ENCODE results near the gene CNTNAP3B. TPM values are rescaled to one million over a fixed set of nuclear protein-coding genes. Genes with fewer than 3 reads are reported as not detected.
"Not testable (repeated sequence)": the region's sequence is repeated elsewhere in the genome, so short reads cannot be mapped to it uniquely, and the experiment has no call there.

CNTNAP3B gene
- 24.1 TPM for total RNA-seq

DNA sequence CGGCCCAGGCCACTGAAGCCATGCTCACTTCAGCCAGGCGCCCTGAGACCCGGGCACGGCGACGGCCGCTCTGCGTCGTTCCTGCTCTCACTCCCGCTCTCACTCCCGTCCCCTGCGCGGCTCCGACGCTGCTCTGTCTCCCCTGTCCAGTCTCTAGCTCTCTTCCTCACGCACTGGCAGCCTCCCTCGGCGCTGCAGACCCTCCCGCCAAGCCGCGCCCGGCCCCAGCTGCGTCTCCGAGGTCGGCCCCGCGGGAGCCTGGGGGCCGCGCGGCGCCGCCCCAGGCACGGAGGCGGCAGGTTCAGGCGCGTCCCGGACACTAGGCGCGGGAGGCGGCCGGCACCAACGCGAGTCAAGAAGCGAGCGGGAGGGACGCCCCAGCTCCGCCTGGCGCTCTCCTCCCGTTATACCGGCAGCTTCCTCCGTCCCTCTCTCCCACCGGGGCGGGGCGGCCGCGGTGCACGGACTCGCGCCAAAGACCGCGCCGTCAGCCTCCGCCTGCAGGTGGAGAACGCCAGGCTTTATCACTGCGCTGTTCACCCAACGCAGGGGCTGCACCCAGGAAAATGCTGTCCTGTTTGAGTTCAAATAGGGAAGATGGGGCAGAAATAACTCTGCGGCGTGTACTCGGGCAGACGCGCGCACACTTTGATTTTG, at the start of gene CNTNAP3B:
TSS of gene CNTNAP3B (minus strand) at position 354 of the 657 bp plus-strand sequence. CDS start at position 22, 332 bp downstream.
- DNase-seq (ENCODE audit: low spot score) = not testable (repeated sequence)

DNA sequence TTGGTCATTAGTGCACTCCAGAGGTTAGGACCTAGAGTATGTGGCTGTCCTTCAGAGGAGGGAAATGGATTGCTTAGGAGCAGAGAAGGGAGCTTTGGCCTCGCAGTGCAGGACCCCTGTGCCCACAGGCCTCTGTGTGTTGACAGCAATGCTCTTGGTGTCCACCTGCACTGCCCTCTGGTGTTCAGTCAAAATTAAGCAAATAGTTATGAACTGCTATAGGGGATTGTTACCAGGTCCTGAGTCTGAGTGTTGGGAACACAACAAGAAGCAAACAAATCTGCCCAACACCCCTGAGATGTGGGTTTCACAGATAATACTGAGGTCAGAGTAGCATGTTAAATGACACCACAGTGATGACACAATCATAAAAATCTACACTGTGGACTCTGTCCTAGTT, 31.1 kb upstream of the CNTNAP3B start:
- DNase-seq (ENCODE audit: low spot score) = not testable (repeated sequence)

DNA sequence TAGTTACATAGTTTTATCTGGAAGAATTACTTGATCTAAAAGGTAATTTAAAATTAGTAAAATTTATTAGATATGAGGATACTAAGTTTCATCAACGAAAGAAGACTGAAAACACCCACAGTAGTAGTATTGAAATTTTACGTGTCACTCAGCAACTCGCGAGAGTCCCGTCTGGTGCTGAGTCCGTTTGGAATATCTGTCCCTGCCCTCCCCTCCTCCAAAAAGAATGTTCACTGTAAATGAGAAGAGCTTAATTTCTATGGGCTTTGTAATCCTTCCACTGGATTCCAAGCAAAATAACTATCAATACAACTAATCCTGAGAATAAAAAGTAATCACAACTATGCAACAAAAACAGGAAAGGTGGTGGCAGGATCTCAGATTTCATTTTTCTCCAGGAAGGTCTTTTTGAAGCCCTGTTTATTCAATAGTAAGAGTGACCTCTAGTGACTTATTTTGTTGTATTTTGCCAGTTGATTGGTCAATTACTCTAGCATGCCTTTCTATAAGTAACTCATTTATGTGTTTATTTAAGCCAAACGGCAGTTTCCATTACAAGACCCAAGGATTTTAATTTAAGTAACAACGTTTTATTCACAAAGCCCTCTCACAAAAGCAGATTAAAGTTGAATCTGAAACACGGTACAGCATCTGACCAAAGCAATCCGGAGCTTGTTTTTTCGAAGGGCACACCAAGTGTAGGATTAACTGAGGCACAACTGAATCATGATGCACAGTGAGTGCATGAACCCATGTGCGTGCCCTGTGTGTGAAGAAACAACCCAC, 2.0 kb downstream of the CNTNAP3B start:
- not testable (repeated sequence) for DNase-seq (ENCODE audit: low spot score)

DNA sequence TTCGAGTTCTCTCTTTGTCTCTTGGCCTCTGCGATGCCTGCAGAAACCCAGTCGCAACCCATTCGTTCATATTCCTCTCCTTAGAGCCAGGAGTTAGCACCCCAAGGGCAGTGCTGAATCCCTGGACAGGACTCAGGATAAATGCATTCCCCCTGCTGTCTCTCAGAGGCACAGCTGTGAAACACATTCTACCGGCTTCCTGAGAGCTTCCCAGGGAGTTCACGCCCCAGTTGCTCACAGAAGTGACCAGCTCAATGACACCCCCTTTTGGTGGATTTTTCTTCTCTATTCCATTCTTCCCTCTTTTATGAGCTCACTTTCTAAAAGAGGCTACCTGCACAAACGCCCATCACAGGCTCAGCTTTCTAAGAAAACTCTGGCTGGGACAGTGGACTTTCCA, 8.2 kb downstream of the CNTNAP3B start:
- not testable (repeated sequence) for DNase-seq (ENCODE audit: low spot score)

DNA sequence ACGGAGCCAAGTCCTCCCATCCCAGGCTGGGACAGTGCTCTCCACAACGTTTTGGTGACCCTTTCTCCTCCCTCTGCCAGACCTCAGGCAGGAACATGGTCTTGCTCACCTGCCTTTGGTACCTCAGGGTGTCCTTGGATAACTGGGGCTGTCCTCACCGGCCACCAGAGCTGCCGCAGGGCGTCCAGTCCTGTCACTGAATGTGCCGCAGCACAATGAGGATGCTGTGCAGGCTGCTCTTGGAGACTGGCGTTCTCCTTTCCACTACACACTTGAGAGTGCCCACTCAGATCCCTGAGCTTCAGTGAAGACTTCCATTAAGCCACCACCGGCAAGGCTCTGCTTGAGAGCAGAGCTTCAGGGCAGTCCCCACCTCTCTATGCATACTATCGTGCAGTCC, 33.3 kb downstream of the CNTNAP3B start:
- DNase-seq (ENCODE audit: low spot score) = not testable (repeated sequence)

DNA sequence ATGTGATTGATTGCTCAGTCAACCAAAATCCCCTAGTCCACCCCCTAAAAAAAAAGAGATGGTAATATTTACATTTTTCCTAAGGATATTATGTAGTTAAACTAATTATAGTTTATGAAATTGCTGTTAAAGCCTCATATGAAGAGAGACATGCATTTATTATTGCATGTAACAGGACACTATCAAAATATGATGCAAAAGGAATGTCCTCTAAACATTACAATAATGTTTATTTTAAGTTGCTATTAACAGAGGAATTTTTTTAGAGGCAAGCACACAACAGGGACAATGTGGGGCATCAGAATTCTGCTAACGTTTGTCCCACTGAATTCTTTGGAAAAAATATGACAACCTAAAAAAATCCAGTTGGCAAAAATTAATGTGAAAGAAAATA, 44.7 kb downstream of the CNTNAP3B start:
- DNase-seq (ENCODE audit: low spot score) = not testable (repeated sequence)

DNA sequence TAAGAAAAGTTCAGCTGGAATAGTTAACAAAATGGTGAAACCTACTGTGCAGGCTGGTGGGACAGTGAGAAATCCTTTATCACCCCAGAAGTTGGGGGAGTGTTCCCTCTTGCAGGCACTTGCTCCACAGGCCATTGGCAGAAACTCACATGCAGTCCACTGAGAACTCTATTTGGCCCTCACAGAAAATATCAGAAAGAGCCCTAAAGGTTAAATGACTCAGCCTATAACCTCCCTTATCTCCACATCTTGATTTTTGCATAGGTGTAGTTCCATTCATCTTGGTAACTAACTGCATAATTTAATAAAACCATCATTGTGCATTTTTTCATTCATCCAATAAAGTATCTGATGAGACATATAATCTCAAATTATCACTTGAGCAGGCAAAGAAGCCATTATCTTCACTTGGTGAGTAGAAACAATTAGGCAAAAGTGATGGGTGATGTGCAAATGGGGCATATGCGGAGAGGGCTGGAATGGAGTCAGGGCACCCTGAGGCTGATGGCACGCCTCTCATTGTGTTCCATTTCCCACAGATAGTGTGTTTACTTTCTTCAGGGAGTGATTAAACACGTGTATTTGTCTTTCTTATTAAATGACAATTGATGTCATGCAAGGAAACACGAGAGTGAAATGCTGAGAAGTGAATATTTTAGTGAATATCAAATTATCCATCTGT, 45.2 kb downstream of the CNTNAP3B start:
- DNase-seq (ENCODE audit: low spot score) = not testable (repeated sequence)

DNA sequence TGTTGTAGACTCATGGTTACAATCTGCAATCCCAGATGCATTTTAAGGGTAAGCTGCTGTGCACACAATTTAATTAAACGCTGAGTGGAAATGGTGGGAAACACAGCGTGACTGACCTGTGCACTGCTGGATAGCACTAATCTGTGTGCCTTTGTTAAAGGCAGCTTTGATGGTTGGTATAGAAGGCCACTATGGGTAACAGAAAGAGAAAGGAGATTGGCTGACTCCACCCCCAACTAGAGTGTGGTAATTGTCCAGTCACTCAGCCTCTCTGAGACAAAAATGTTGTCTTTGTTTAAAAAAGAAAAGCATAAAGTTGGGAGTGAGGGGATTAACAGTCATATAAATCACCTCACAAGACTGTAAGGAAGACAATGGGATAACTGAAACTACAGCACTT, 48.9 kb downstream of the CNTNAP3B start:
- DNase-seq (ENCODE audit: low spot score) = not testable (repeated sequence)

DNA sequence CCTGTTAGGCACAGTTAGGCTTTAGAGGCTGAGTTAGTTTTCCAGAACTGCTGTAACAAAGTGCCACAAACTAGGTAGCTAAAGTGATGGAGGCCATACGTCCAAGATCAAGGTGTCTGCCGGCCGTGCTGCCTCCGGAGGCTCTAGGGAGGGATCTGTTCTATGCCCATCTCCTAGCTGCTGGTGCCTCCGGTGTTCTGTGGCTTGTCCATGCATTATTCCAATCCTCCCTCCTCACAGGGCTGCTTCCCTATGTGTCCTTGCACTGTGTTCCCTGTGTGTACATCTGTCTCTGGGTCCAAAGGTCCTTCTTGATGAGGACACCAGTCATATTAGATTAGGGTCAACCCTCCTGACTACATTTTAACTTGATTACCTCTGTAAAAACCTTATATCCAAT, 54.4 kb downstream of the CNTNAP3B start:
- not testable (repeated sequence) for DNase-seq (ENCODE audit: low spot score)

DNA sequence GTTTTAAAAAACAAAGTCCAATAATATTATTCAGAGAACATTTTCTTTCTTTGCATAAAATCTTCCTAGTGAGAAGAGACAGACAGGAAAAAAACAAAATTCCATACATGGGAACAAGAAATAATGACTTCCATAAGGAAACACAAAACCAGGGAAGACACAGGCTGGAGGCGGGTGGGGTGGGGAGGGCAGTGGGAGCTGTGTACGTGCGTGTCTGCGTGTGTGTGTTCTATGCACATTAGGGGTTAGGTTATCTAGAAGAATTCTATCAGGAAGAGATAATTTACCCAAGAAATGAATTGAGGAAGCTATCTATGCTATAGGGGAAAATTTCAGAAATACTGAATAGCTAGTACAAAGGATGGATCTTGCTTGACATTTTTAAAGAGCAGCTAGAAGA, 58.2 kb downstream of the CNTNAP3B start:
- DNase-seq (ENCODE audit: low spot score) = not testable (repeated sequence)

DNA sequence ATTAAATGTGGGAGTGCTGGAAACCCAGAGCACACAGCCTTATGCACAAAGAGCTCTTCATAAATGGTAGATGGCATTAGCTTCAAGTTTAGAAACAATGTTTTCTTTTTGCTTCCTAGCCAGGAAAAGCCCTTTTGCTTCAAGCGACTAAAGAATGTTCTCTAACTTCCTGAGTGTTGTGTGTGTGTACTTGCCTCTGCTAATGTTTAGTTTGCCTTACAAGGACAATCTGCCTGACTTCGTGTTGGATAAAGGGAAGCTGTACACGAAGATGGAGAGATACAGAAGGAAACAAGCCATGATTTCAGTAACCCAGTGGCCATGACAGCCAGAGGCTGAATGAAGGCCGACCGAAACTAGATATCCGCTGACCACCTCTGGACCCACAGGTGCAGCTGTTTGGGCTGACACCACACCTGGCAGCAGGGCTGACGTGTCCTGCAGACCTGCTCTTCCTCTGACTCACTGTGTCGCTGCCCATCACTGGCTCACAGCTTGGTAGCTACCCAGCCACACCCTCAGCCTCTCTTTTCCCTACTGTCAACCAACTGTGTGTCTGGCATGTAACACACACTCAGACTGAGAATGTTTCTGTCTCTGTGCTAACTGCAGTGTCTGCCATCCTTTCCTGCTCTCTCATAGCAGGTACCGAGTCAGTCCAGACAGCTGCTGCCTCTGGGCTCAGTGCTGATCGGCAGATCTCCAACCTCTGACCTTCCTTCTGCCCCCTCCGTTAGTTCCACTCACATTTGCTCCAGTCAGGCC, 59.0 kb downstream of the CNTNAP3B start:
- DNase-seq (ENCODE audit: low spot score) = not testable (repeated sequence)

DNA sequence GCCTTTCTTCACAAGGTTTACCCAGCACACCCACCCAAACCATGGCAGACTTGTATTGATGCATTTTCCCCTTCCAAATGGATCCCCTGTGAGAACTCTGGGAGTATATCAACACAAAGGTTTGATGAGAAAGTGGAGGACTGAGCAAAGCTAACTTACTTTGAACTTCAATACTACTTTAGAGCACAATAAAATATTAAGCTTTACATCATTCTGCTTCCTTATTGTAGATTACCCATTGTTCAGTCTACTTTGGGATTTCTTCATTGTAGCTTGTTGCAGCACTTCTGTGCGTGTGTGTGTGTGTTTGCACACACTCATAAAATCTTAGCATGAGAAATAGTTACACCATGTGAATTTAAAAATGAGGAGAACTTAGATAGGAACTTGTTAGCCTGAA, 75.4 kb downstream of the CNTNAP3B start:
- not testable (repeated sequence) for DNase-seq (ENCODE audit: low spot score)

DNA sequence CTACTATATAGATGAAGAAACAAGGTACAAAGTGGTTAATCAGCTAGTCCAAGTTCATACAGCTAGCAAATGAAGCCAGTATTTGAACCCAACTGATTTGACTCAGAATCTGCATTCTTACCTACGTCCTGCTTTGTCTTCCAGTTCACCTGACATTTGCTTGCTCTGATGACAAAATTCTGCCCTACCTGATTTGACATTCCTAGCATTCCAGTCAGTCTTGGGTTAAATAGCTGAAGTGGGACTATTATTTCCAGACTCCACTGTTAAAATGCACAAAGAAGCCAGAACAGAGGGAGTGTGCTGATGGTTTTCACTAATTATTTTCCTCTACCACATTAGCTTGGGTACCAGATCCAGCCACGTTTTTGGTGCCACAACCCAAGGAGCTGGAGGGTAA, 78.5 kb downstream of the CNTNAP3B start:
- not testable (repeated sequence) for DNase-seq (ENCODE audit: low spot score)

DNA sequence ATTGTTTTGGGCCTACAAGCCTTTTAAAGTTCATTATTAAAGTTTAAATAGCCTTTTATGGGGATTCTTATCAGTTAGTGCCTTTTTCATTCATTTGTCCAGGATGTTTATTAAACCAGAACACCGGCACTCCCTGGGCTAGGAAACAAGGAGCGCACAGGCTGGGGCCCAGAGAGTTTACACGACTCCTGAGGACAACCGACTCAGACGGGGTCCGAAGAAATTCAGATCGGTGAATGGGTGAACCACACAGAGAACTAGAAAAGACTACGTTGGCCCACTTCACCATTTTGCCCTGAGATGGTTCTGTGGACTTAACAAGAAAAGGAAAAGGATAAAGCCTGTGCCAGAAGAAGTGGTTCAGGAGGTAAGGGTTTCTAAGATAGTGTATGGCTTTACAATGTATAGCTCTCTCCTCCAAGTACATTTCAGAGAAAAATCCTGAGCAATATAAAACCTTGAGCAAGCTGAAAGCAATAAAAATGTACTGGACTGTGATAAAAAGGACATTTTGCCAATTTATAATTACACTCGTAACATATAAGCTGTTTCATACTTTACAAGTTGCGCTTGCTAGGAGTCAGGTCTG, 84.7 kb downstream of the CNTNAP3B start:
- DNase-seq (ENCODE audit: low spot score) = not testable (repeated sequence)

DNA sequence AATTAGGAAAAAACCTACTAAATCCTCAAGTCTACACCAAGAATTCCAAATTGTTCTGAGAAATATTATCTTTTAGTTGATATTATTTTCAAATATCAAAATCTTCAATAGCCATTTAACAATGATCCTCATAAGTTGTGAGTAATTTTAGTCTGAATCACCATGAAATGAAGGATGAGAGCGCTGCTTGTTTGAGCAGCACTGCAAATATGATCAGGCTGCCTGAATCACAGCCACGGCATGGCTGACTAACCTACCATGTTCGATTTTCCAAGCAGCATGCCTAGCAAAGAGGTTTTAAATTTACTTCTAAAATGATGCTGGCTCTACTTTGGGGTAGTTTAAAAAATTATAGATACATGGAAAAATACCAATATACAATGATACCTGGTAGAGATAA, 95.7 kb downstream of the CNTNAP3B start:
- DNase-seq (ENCODE audit: low spot score) = not testable (repeated sequence)

DNA sequence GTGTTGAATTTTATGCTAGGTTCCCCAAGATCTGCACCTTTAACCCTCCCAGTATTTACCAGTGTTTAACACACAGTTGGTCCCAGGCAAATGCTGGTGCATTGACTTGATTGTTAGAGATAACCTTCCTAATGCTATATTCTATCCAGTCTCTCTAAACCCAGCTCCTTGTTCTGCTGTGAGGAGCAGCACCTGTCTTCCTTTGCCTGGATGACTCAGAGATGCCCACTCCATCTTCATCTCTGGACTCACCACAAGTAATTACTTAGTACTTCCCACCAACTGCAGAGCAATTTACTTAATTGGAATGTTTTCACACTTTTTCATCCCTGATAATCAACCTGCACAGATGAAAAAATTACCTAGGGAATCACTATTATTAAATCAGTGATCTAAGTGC, 108.6 kb downstream of the CNTNAP3B start:
- not testable (repeated sequence) for DNase-seq (ENCODE audit: low spot score)

DNA sequence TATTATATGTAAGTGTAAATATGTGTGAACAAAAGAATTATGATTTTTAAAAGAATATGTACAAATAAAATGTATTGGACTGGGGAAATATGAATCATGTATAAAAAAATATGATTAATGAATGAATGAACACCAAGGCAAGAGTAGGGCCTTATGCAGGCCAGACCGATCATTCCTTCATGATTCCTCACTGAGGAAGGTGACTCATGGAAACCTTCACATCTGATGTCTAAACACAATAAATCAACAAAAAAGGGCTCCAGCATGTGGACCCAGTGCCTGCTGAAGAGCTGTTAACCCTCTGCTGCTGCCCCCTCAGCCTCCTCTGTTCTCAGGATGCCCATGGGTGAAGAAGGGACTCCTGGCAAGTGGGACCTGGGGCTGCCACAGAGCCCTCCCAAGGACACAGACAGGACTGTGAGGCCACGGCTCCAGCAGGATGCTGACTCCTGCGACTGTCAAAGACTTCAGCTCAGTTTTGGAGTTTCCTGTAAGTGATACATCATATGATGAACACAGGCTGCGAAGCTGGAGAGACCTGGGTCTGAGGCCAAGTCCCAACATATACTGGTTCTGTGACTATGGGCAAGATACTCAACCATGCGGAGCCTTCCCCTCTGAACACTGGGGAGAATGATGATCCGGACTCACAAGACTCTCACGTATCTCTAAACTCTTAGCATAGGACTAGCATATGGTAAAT, 110.9 kb downstream of the CNTNAP3B start:
- DNase-seq (ENCODE audit: low spot score) = not testable (repeated sequence)

DNA sequence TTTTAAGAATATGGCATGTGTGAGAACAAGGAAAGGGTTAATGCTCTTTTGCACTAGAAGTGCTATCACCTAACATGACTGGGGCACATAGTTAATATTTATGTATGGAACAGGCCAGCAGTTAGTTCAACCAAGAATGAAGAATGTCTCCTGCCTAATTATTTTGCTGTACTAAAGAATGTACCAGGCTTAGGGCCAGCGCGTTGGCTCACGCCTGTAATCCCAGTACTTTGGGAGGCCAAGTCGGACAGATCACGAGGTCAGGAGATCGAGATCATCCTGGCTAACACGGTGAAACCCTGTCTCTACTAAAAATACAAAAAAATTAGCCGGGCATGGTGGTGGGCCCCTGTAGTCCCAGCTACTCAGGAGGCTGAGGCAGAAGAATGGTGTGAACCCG, 114.9 kb downstream of the CNTNAP3B start:
- DNase-seq (ENCODE audit: low spot score) = not testable (repeated sequence)

DNA sequence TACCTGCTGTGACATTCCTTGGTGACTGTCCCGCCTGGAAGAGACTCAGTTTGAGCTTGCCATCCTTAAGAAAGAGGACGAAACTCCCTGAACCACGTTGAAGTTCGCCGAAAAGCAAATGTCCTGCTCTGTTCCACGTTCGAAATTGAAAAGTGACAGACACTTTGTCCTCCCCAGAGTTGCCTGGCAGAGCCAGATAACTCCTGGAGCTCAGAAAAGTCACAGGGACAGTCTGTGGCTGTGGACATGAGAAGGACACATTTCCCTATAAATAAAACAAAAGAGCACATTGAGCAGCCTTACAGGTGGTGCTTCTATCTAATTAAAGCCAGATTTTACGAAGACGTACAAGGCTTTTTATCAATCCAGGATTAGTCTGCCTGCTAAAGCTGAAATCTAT, 137.6 kb downstream of the CNTNAP3B start:
- DNase-seq (ENCODE audit: low spot score) = not testable (repeated sequence)

DNA sequence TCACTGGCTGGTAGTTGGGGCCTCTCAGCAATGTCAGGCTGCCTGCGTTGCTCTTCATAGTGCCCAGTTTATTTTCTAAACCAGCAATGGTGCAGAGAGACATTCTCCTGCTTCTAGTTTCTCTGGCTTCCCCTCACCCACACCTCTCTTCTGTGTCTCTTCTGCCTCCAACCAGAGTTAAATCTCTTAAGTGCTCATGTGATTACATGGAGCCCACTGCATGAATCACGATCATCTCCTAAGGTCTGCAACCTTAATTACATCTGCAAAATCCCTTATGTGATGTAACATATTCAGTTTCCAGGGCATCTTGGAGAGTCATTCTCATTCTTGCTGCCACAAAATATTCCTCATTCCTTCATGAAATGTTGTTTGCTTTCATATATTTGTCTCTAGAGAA, 149.0 kb downstream of the CNTNAP3B start:
- DNase-seq (ENCODE audit: low spot score) = not testable (repeated sequence)
